ENCODE results near the gene DIP2A. TPM values are rescaled to one million over a fixed set of nuclear protein-coding genes. Genes with fewer than 3 reads are reported as not detected.

The DIP2A gene
- total and polyA plus RNA-seq, 2 of the 8 experiments (the other 6 are each of a cell fraction or from before 2014, with no cell fraction given) = 16.0 to 27.1 TPM

DNA sequence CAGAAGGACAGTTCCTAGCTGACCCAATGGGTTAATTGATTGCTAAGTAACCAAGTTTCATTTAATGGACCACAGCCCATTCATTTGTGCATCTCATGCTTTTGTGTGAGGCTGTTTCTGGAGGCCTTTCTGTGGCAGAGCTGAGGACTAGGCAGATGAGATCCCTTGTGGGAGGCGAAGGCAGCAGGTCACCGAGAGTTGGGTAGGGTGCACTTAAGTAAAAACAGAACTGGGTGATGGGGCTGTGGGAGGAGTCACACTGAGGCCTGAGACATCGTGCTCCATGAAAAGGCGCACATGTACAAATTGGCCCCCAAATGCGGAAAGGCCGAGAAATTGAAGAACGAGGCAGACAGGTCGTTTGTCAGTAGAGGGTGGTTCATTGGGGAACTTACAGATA is 85.3 kb downstream of the DIP2A start (continued):
- TF ChIP-seq MAFK (IDR thresholded peaks at IDR 0.05; ENCODE audit: low read depth, low read length) (no peak), CBX8 (IDR thresholded peaks at IDR 0.05; ENCODE audit: borderline replicate concordance, low read depth, low read length) (no peak), CHD2 (IDR thresholded peaks at IDR 0.05; ENCODE audit: low read length) (no peak), YY1 (IDR thresholded peaks at IDR 0.05; ENCODE audit: low read depth, low read length) (no peak), CTBP2 (IDR thresholded peaks at IDR 0.05; ENCODE audit: borderline replicate concordance, insufficient read depth, insufficient read length, low read length) (no peak), ASH2L (IDR thresholded peaks at IDR 0.05; ENCODE audit: low read length) (no peak), SP4 (IDR thresholded peaks at IDR 0.05; ENCODE audit: low read length) (no peak)
